Cardiac septum (tissue), 1 donor: Measurements from ENCODE around the gene PARD3. TPM values are rescaled to one million over a fixed set of nuclear protein-coding genes. Genes with fewer than 3 reads are reported as not detected.
A peak's percentile ranks its signal among the peaks of the same experiment; 100 is the strongest.

Experiments used
- DNase-seq: peaks from one replicate; pipeline ENCODE4 v3.0.0-alpha.2; 2020; ENCODE audit warnings: low spot score
- intact Hi-C: fragments of 100-400 bp; cut with DNase I; formaldehyde crosslinking; loops from one replicate; pipeline ENCODE4 v1.14.0; 2022
- total RNA-seq: library from RNA; stranded (reverse); fragmentation: NEBNext Ultra II Directional; extraction: Animal tissue kit (Norgen Biotek cat#: 25700); gene quantifications from one replicate; pipeline ENCODE4 v1.2.1, GENCODE V29; 2021
- donor health status: DM: no; HTN: no; CAD: no.

Gene PARD3
- total RNA-seq, 1 donor from 2014 or later: 36.7 TPM

GRCh38 chr10:34114914-34115313, 700.2 kb downstream of the PARD3 start:
- intact Hi-C loops: no loop called here

GRCh38 chr10:34113504-34114225, 701.4 kb downstream of the PARD3 start:
- no peak for DNase-seq
- intact Hi-C loops: no loop called here

More at GRCh38 chr10:34114914-34115313, 700.2 kb downstream of the PARD3 start:
- no peak for DNase-seq

- no peak for DNase-seq
- intact Hi-C loops: no loop called here
Measured at GRCh38 chr10:34112171-34112782, 702.8 kb downstream of the PARD3 start.

GRCh38 chr10:34111179-34111578, 703.9 kb downstream of the PARD3 start:
- intact Hi-C loops: no loop called here
- no peak for DNase-seq

GRCh38 chr10:34109952-34110702, 705.0 kb downstream of the PARD3 start:
- no peak for DNase-seq
- intact Hi-C loops: no loop called here

GRCh38 chr10:34109495-34109894, 705.6 kb downstream of the PARD3 start:
- intact Hi-C loops: no loop called here
- no peak for DNase-seq

GRCh38 chr10:34107626-34108516, 707.2 kb downstream of the PARD3 start:
- DNase-seq: no peak
- intact Hi-C loops: no loop called here

- DNase-seq: no peak
- intact Hi-C loops: no loop called here
Measured at GRCh38 chr10:34106356-34106885, 708.7 kb downstream of the PARD3 start.

GRCh38 chr10:34104829-34105572, 710.1 kb downstream of the PARD3 start:
- DNase-seq: no peak
- intact Hi-C loops: no loop called here

- intact Hi-C loops: no loop called here
- DNase-seq: no peak
Measured at GRCh38 chr10:34102893-34103506, 712.1 kb downstream of the PARD3 start.

GRCh38 chr10:34102237-34102673, 712.8 kb downstream of the PARD3 start:
- intact Hi-C loops: no loop called here
- DNase-seq: peak; percentile 87

GRCh38 chr10:34101001-34101400, 714.1 kb downstream of the PARD3 start:
- intact Hi-C loops: no loop called here
- DNase-seq: no peak

- no peak for DNase-seq
- intact Hi-C loops: no loop called here
Measured at GRCh38 chr10:34098821-34099567, 716.1 kb downstream of the PARD3 start.

- intact Hi-C loops: no loop called here
- DNase-seq: no peak
Measured at GRCh38 chr10:34097682-34098081, 717.4 kb downstream of the PARD3 start.

GRCh38 chr10:34094961-34095360, 720.1 kb downstream of the PARD3 start:
- DNase-seq: no peak
- intact Hi-C loops: no loop called here

- peak; percentile 56 for DNase-seq
Measured at GRCh38 chr10:34094146-34094696, 720.9 kb downstream of the PARD3 start.

GRCh38 chr10:34092891-34093290, 722.2 kb downstream of the PARD3 start:
- DNase-seq: no peak
- intact Hi-C loops: no loop called here

More at GRCh38 chr10:34094146-34094696, 720.9 kb downstream of the PARD3 start:
- intact Hi-C loops: no loop called here
